ENCODE results near the gene FAM181B. TPM values are rescaled to one million over a fixed set of nuclear protein-coding genes. Genes with fewer than 3 reads are reported as not detected.
A peak's percentile ranks its signal among the peaks of the same experiment; 100 is the strongest.

The FAM181B gene
- total and polyA plus RNA-seq, 2 experiments from 2014 or later = 0.63 to 1.3 TPM

- no peaks in the 10 kb centered on the region for H3K4me1 ChIP-seq (ENCODE audit: insufficient read depth)
- no peak for DNase-seq (ENCODE audit: low spot score)
- no peaks in the 10 kb centered on the region for H3K9me3 ChIP-seq (ENCODE audit: low read depth)
- 39% methylated on average over 9 of the region's 9 CpGs for whole genome bisulfite sequencing (ENCODE audit: low lambda C conversion rate, missing lambda C conversion rate)
- H4K20me1 ChIP-seq (ENCODE audit: insufficient read depth, poor library complexity, severe bottlenecking) = no peaks in the 10 kb centered on the region
- TF ChIP-seq EZH2 (IDR thresholded peaks at IDR 0.05; ENCODE audit: borderline replicate concordance) (no peak), CTCF (IDR thresholded peaks at IDR 0.05; ENCODE audit: poor library complexity) (no peak), EZH2phosphoT487 (IDR thresholded peaks at IDR 0.05; ENCODE audit: low read depth, severe bottlenecking, unreplicated experiment) (no peak)
- peaks cover 66% of the 10 kb centered on the region for H3K27me3 ChIP-seq
- H3K79me2 ChIP-seq = no peaks in the 10 kb centered on the region
- peak overlapping the region; percentile 94 for H3K4me2 ChIP-seq
- H3K27ac ChIP-seq = no peak overlapping the region
- H2AFZ ChIP-seq = peak overlapping the region; percentile 88
- no peak overlapping the region for H3K4me3 ChIP-seq
- no peaks in the 10 kb centered on the region for H3K9me2 ChIP-seq (replicated peaks; ENCODE audit: insufficient read depth)
- no peaks in the 10 kb centered on the region for H3K36me3 ChIP-seq (replicated peaks; ENCODE audit: insufficient read depth, low read depth)
These were observed 436 bp upstream of the FAM181B start for GRCh38 chr11:82734120-82734479.

- H3K36me3 ChIP-seq (replicated peaks; ENCODE audit: insufficient read depth, low read depth) = no peaks in the 10 kb centered on the region
- peak overlapping the region; percentile 94 for H3K4me2 ChIP-seq
- H4K20me1 ChIP-seq (ENCODE audit: insufficient read depth, poor library complexity, severe bottlenecking) = no peaks in the 10 kb centered on the region
- WGBS (ENCODE audit: low lambda C conversion rate, missing lambda C conversion rate) = under 1% methylated on average over 54 of the region's 93 CpGs
- H3K27ac ChIP-seq = no peak overlapping the region
- H3K9me2 ChIP-seq (replicated peaks; ENCODE audit: insufficient read depth) = no peaks in the 10 kb centered on the region
- TF ChIP-seq EZH2 (IDR thresholded peaks at IDR 0.05; ENCODE audit: borderline replicate concordance) = peak; percentile 83
- TF ChIP-seq EZH2phosphoT487 (IDR thresholded peaks at IDR 0.05; ENCODE audit: low read depth, severe bottlenecking, unreplicated experiment) = no peak
- H3K27me3 ChIP-seq = peaks cover 66% of the 10 kb centered on the region
- DNase-seq (ENCODE audit: low spot score) = peak; percentile 51
- H2AFZ ChIP-seq = peak overlapping the region; percentile 88
- peak overlapping the region; percentile 52 for H3K4me3 ChIP-seq
- H3K4me1 ChIP-seq (ENCODE audit: insufficient read depth) = no peaks in the 10 kb centered on the region
- no peaks in the 10 kb centered on the region for H3K79me2 ChIP-seq
- no peaks in the 10 kb centered on the region for H3K9me3 ChIP-seq (ENCODE audit: low read depth)
These were observed 775 bp downstream of the FAM181B start for GRCh38 chr11:82732734-82733443.

GRCh38 chr11:82732348-82732733 lies 1.3 kb downstream of the FAM181B start:
- Histone ChIP-seq H3K36me3 (replicated peaks; ENCODE audit: insufficient read depth, low read depth) (no peaks in the 10 kb centered on the region), H2AFZ (peak overlapping the region; percentile 71), H3K9me3 (ENCODE audit: low read depth) (no peaks in the 10 kb centered on the region), H3K27ac (no peak overlapping the region), H3K27me3 (peaks cover 66% of the 10 kb centered on the region), H4K20me1 (ENCODE audit: insufficient read depth, poor library complexity, severe bottlenecking) (no peaks in the 10 kb centered on the region), H3K9me2 (replicated peaks; ENCODE audit: insufficient read depth) (no peaks in the 10 kb centered on the region), H3K4me2 (peak overlapping the region; percentile 94), H3K4me1 (ENCODE audit: insufficient read depth) (no peaks in the 10 kb centered on the region), H3K79me2 (no peaks in the 10 kb centered on the region), H3K4me3 (peak overlapping the region; percentile 52)
- peak; percentile 79 for TF ChIP-seq EZH2 (IDR thresholded peaks at IDR 0.05; ENCODE audit: borderline replicate concordance)
- no peak for TF ChIP-seq EZH2phosphoT487 (IDR thresholded peaks at IDR 0.05; ENCODE audit: low read depth, severe bottlenecking, unreplicated experiment)
- WGBS (ENCODE audit: low lambda C conversion rate, missing lambda C conversion rate) = 4% methylated on average over 28 of the region's 37 CpGs
- DNase-seq (ENCODE audit: low spot score) = peak; percentile 16

GRCh38 chr11:82731691-82732277 lies 1.9 kb downstream of the FAM181B start:
- WGBS (ENCODE audit: low lambda C conversion rate, missing lambda C conversion rate) = 21% methylated on average over 11 of the region's 11 CpGs
- H3K79me2 ChIP-seq = no peaks in the 10 kb centered on the region
- no peak for DNase-seq (ENCODE audit: low spot score)
- H3K9me3 ChIP-seq (ENCODE audit: low read depth) = no peaks in the 10 kb centered on the region
- no peaks in the 10 kb centered on the region for H3K4me1 ChIP-seq (ENCODE audit: insufficient read depth)
- no peaks in the 10 kb centered on the region for H3K9me2 ChIP-seq (replicated peaks; ENCODE audit: insufficient read depth)
- peak overlapping the region; percentile 71 for H2AFZ ChIP-seq
- no peak overlapping the region for H3K4me3 ChIP-seq
- H3K27ac ChIP-seq = no peak overlapping the region
- peak overlapping the region; percentile 94 for H3K4me2 ChIP-seq
- no peaks in the 10 kb centered on the region for H3K36me3 ChIP-seq (replicated peaks; ENCODE audit: insufficient read depth, low read depth)
- peaks cover 64% of the 10 kb centered on the region for H3K27me3 ChIP-seq
- TF ChIP-seq EZH2phosphoT487 (IDR thresholded peaks at IDR 0.05; ENCODE audit: low read depth, severe bottlenecking, unreplicated experiment) = no peak
- no peak for TF ChIP-seq EZH2 (IDR thresholded peaks at IDR 0.05; ENCODE audit: borderline replicate concordance)
- TF ChIP-seq CTCF (IDR thresholded peaks at IDR 0.05; ENCODE audit: poor library complexity) = no peak
- no peaks in the 10 kb centered on the region for H4K20me1 ChIP-seq (ENCODE audit: insufficient read depth, poor library complexity, severe bottlenecking)

All from hepatocyte (in vitro differentiated cells).